HepG2 (cell line): ENCODE measurements around the gene NUP93. TPM values are rescaled to one million over a fixed set of nuclear protein-coding genes. Genes with fewer than 3 reads are reported as not detected.

Source experiments
- GABPA ChIP-seq, 2 experiments: IDR thresholded peaks; 2 replicates each; pipeline ENCODE4 v1.6.1; 2011 to 2016; ENCODE audit warnings: low read depth in 2 of 2, low read length in 1 of 2, missing biosample characterization in 1 of 2, missing genetic modification characterization in 1 of 2
- MAFF ChIP-seq: IDR thresholded peaks from 2 replicates; pipeline ENCODE4 v1.6.1; 2011; ENCODE audit warnings: low read depth, low read length, improper control_type of control experiment
- NCOA2 ChIP-seq: sonication (generic); formaldehyde crosslinking; IDR thresholded peaks from 2 replicates; pipeline ENCODE4 v1.8.0; 2022; ENCODE audit warnings: inconsistent platforms
- PRDM15 ChIP-seq: sonication (generic); formaldehyde crosslinking; IDR thresholded peaks from 2 replicates; pipeline ENCODE4 v1.4.0; 2020; ENCODE audit warnings: missing genetic modification reagents
- RXRB ChIP-seq: IDR thresholded peaks from 2 replicates; pipeline ENCODE4 v1.6.1; 2016; ENCODE audit warnings: borderline replicate concordance, missing genetic modification reagents, missing compliant biosample characterization
- TCF12 ChIP-seq, 2 experiments: fragments of 450-650 bp in 1 of 2; sonication (generic) in 1 of 2; formaldehyde crosslinking in 1 of 2; IDR thresholded peaks; 2 replicates each; pipeline versions ENCODE4 v1.6.1 to v1.8.0; 2017 to 2022; ENCODE audit warnings: antibody characterized with exemption in 1 of 2, mild to moderate bottlenecking in 1 of 2, missing genetic modification reagents in 1 of 2, moderate library complexity in 1 of 2
- TCF7L2 ChIP-seq: IDR thresholded peaks from 2 replicates; pipeline ENCODE4 v1.6.1; 2011; ENCODE audit warnings: mild to moderate bottlenecking, low read depth, low read length, moderate library complexity
- ZFY ChIP-seq: sonication (generic); formaldehyde crosslinking; IDR thresholded peaks from 2 replicates; pipeline ENCODE4 v1.4.0; 2020; ENCODE audit warnings: missing genetic modification reagents
- ZNF20 ChIP-seq: sonication (generic); formaldehyde crosslinking; IDR thresholded peaks from 2 replicates; pipeline ENCODE4 v1.4.0; 2020; ENCODE audit warnings: mild to moderate bottlenecking, moderate library complexity, missing genetic modification reagents
- ZNF232 ChIP-seq: sonication (generic); formaldehyde crosslinking; IDR thresholded peaks from 2 replicates; pipeline ENCODE4 v1.4.0; 2020; ENCODE audit warnings: missing genetic modification reagents, borderline replicate concordance
- ZNF577 ChIP-seq: sonication (generic); formaldehyde crosslinking; IDR thresholded peaks from 2 replicates; pipeline ENCODE4 v1.4.0; 2020; ENCODE audit warnings: mild to moderate bottlenecking, low read depth, missing genetic modification reagents, borderline replicate concordance
- ZNF609 ChIP-seq: sonication (generic); formaldehyde crosslinking; IDR thresholded peaks from 2 replicates; pipeline ENCODE4 v1.4.0; 2020; ENCODE audit warnings: mild to moderate bottlenecking, missing genetic modification reagents, borderline replicate concordance
- ZNF841 ChIP-seq: sonication (generic); formaldehyde crosslinking; IDR thresholded peaks from 2 replicates; pipeline ENCODE4 v1.8.1; 2023; ENCODE audit warnings: missing genetic modification reagents, borderline replicate concordance
- polyA plus RNA-seq, 8 experiments: library from polyadenylated mRNA; depleted of rRNA in 3 of 8; stranded (reverse) in 7 of 8; unstranded in 1 of 8; fragments of >200 nt; fragmentation: Illumina TruSeq in 4 of 8; extraction: Trizol in 4 of 8; gene quantifications; 2 replicates each; pipeline versions ENCODE4 v1.2.1 to v1.2.3, GENCODE V29; 2011 to 2016; ENCODE audit warnings: low read depth in 4 of 8, missing spikeins in 1 of 8, mixed read lengths in 1 of 8; ENCODE audit not compliant: insufficient read depth in 1 of 8
- total RNA-seq, 5 experiments: library from RNA; depleted of rRNA; stranded (reverse); fragments of >200 nt; fragmentation: Illumina TruSeq; extraction: Trizol; gene quantifications; 2 replicates each; pipeline ENCODE4 v1.2.3, GENCODE V29; 2016; ENCODE audit warnings: low read depth in 1 of 5
- TF ChIP-seq, protein P1 (sequence below): sonication (generic); formaldehyde crosslinking; IDR thresholded peaks from 2 replicates; pipeline ENCODE4 v1.5.0; 2020; ENCODE audit warnings: missing genetic modification reagents
- TF ChIP-seq, protein P2 (sequence below): IDR thresholded peaks from 2 replicates; pipeline ENCODE4 v1.6.1; 2016; ENCODE audit warnings: low read depth, borderline replicate concordance

The NUP93 gene
- total and polyA plus RNA-seq, 2 of the 13 experiments (the other 11 are each of a cell fraction or from before 2014, with no cell fraction given) = 58.5 to 140 TPM

- TF ChIP-seq TCF12 (IDR thresholded peaks at IDR 0.05) (no peak), TCF12 (CRISPR knock-in tag; IDR thresholded peaks at IDR 0.05) (no peak), ZNF20 (CRISPR knock-in tag) (no peak), PRDM15 (CRISPR knock-in tag) (no peak), NCOA2 (CRISPR knock-in tag) (peak; percentile 70), ZNF232 (CRISPR knock-in tag) (no peak), ZFY (no peak), RXRB (CRISPR knock-in tag) (peak; percentile 54), ZNF841 (CRISPR knock-in tag) (no peak), ZNF609 (CRISPR knock-in tag) (no peak), MAFF (no peak), GABPA (IDR thresholded peaks at IDR 0.05; ENCODE audit: low read depth, low read length) (no peak), GABPA (CRISPR knock-in tag; IDR thresholded peaks at IDR 0.05; ENCODE audit: low read depth) (no peak), ZNF577 (no peak), TCF7L2 (no peak)
- TF ChIP-seq, protein P1, sequence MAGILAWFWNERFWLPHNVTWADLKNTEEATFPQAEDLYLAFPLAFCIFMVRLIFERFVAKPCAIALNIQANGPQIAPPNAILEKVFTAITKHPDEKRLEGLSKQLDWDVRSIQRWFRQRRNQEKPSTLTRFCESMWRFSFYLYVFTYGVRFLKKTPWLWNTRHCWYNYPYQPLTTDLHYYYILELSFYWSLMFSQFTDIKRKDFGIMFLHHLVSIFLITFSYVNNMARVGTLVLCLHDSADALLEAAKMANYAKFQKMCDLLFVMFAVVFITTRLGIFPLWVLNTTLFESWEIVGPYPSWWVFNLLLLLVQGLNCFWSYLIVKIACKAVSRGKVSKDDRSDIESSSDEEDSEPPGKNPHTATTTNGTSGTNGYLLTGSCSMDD = no peak
- TF ChIP-seq, protein P2, sequence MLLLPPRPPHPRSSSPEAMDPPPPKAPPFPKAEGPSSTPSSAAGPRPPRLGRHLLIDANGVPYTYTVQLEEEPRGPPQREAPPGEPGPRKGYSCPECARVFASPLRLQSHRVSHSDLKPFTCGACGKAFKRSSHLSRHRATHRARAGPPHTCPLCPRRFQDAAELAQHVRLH = no peak
Observed at GRCh38 chr16:56838622-56839337, 108.9 kb downstream of the NUP93 start (continued).
